Endometrial microvascular endothelial cells (primary cell): ENCODE measurements around the gene FHIT. TPM values are rescaled to one million over a fixed set of nuclear protein-coding genes. Genes with fewer than 3 reads are reported as not detected.
"Not testable (repeated sequence)": the region's sequence is repeated elsewhere in the genome, so short reads cannot be mapped to it uniquely, and the experiment has no call there.

ENCODE experiments used
- in situ Hi-C: cut with HindIII; loops from 2 replicates; pipeline ENCODE4 v1.10.0; 2017; ENCODE audit warnings: low sequenced_read_pairs, low pct_unique_long_range_greater_than_20kb; ENCODE audit errors: inconsistent ontology term
- total RNA-seq: library from RNA; depleted of rRNA; stranded (reverse); fragments of >200 nt; gene quantifications from one replicate; pipeline ENCODE4 v1.2.3, GENCODE V29; 2015; ENCODE audit errors: inconsistent ontology term

Gene FHIT
- total RNA-seq, 1 donor from 2014 or later: 0.19 TPM

DNA sequence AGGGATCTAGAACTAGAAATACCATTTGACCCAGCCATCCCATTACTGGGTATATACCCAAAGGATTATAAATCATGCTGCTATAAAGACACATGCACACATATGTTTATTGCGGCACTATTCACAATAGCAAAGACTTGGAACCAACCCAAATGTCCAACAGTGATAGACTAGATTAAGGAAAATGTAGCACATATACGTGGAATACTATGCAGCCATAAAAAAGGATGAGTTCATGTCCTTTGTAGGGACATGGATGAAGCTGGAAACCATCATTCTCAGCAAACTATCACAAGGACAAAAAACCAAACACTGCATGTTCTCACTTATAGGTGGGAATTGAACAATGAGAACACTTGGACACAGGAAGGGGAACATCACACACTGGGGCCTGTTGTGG, 711.9 kb downstream of the FHIT start:
- in situ Hi-C loops: not testable (repeated sequence)

GRCh38 chr3:60536420-60536819, 714.8 kb downstream of the FHIT start:
- in situ Hi-C loops: no loop called here

DNA sequence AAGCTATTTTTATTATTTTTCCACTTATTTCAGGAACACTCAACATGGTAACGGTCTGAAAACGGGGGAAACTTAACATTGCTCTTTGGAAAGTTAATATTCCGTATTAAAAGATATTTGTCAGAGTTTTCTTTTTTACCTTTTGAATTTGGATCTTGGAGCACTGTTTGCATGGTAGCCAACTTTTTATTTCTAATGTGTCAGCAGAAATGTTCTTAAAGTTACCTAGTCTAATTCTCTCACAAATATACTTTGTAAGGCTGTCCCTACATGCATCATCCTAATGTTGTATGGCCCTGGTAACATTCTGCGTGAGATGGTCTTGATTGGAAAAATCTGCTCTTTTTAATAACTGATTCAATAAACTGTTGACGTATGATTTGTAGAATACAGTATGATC, 719.5 kb downstream of the FHIT start:
- in situ Hi-C loops: no loop called here

DNA sequence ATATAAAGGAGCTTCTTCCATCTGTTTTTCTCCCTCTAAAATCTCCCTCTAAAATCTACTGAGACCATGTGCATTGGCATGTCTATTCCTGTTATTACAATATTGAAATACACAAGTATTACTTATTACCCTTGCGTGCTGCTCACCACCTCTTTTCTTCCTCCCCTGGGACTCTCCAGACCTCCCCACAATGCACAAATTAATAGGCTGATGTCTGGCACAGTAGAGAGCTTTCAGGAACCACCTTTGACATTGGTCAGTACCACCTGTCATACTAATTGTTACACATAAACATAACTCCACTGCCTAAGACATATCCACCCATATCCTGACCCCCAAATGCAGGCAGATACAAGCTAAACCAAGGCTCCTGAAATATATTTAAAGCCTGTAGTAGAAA, 722.6 kb downstream of the FHIT start:
- in situ Hi-C loops: no loop called here

- in situ Hi-C loops: no loop called here
Measured at GRCh38 chr3:60523536-60523935, 727.7 kb downstream of the FHIT start.

DNA sequence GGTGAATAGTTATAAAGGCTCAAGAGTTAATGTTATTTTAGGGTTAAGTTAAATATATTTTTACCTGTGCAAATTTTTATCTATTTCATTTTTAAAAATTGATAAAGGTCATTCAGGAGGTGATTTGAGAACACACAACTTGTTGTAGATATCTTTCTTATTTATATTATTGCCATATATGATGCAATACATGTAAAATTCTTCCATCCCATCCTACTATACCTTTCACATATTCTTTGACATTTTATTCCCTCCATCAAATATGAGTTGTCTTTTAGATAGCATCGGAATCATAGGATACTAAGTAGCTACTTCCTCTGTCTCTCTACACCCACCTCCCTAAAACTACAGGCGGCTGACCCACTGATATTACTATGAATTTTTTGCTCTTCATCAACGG, 734.1 kb downstream of the FHIT start:
- in situ Hi-C loops: no loop called here

- in situ Hi-C loops: no loop called here
Measured at GRCh38 chr3:60514866-60515265, 736.4 kb downstream of the FHIT start.

DNA sequence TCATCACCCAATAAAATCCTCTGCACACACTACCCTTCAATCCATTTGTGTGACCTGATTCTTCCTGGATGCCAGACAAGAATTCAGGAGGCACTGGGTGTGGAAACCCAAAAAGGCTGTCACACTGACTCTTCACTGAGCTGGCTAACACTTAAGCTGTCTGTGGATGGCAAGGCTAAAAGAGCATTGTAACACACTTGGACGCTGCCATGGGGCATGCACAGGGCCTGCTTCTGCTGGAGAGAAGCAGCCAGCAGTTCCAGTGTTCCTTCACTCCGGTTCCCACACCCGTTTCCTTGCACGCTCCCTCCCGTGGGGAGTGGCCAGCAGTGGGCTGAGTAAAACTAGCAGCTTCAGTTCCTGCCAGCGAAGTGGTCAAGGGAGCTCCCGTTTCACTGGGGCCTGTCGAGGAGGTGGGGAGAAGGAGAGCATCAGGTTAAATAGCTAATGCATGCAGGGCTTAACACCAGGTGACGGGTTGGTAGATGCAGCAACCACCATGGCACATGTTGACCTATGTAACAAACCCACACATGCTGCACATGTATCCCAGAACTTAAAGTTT, 737.1 kb downstream of the FHIT start:
- in situ Hi-C loops: no loop called here

- in situ Hi-C loops: no loop called here
Measured at GRCh38 chr3:60513241-60513640, 738.0 kb downstream of the FHIT start.

DNA sequence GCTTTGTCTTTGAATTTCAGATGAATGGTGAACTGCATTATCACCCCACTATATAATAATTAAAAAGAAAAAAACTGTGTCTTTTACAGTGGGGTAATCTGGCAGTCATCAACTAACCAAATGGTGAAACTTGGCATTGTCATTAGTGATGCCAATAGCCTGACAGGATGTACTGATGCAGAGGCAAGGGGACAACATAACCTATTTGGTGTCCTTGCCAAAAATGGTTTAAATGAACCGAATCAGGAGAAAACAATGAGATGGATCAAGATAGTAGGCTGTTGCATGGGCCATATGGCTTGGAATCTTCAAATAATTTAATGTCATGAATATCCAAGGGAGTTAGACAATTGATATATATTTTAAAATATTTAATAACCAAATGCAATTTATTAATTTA, 738.7 kb downstream of the FHIT start:
- in situ Hi-C loops: no loop called here

- in situ Hi-C loops: no loop called here
Measured at GRCh38 chr3:60509471-60509870, 741.8 kb downstream of the FHIT start.

DNA sequence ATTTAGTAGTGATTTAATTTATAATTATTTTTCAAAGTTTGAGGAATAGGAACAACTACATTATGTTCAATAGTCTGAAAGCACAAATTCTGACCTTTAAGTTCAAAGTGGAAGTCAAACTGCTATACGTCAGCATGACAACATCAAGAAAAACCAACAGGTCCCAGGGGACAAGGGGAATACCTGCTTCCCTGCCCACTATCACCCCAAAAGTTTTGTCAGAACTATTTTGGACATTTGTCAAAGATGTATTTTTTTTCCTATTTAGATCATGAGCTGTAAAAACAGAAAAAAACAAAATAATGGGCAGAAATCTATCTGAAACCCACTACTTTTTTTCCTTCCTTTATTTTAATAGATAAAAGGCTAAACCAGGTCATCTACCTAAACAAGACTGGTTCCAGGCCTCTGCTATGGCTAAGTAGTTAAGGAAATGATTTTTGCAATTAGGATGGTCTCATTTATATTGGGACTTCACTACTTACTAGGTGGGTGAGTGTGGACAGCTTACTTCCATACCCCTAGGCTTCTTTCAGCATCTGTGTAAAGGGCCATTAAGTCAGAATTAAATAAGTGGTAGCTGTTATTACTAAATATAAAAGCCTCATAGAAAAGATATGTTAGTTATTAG, 746.3 kb downstream of the FHIT start:
- in situ Hi-C loops: no loop called here

DNA sequence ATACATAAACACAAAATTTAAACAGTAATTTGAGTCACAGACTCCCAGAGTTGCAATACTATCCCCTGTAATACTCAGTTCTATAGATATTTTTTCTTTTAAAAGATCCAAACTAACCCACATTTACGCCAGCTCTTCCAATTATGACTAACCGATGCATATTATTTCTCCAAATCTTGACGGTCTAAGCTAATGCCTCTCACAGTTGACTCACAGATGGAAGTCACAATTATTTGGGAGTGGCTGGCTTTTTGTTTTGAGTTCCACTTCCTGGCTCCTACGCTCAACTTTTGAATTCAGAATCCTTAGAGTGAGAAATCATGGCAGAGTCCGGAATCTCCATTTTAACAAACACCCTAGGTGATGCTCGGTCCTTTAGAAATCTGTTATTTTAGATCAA, 749.9 kb downstream of the FHIT start:
- in situ Hi-C loops: no loop called here

DNA sequence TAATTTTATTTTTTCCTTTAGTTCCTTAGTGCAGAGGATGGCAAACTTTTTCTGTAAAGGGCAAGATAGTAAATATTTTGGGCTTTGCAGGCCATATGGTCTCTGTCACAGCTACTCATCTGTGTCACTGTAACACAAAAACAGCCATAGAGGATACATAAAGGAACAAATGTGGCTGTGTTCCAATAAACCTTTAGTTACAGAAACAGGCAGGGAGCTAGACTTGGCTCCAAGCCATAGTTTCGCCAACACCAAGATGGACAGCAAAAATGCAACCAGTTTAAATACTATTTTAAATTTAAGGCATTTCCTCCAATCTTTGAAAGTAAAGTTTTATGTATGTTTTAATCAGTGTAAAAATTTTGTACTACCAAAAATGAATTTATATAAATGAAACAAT, 753.4 kb downstream of the FHIT start:
- in situ Hi-C loops: no loop called here

DNA sequence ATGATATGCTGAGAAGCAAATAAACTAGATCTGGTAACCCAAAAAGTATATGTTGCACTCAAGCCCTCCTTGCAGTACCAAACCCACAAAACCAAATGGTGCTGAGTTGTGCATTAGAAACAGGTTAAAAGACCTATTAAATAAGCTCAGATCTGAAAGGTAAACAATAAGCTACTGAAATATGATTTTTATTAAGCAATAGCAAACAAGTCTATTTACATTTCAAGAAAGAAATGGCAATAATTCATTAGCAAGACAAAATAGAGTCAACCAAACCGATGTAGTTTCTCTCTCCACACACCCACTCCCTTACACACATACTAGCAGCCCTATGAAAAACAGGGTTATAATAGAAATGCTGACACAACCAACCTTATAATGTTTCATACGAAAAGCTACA, 760.3 kb downstream of the FHIT start:
- in situ Hi-C loops: no loop called here

DNA sequence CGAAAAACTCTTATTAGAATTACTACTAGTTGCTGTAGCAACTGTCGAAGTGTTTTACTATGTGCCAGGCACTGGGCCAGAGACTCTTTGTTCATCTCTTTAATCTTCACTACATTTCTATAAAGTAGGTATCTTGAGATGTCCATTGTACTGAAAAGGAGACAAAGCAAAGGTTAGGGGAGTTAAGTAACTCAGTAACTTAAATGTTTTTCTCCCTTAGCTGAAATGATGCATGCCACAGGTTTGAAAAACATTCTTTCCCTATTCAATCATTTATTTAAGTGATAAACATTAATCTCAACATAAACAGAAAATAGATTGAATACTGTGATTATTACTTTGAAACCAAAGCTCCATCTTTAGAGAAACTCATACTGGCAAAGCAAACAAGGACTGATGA, 776.2 kb downstream of the FHIT start:
- in situ Hi-C loops: no loop called here

DNA sequence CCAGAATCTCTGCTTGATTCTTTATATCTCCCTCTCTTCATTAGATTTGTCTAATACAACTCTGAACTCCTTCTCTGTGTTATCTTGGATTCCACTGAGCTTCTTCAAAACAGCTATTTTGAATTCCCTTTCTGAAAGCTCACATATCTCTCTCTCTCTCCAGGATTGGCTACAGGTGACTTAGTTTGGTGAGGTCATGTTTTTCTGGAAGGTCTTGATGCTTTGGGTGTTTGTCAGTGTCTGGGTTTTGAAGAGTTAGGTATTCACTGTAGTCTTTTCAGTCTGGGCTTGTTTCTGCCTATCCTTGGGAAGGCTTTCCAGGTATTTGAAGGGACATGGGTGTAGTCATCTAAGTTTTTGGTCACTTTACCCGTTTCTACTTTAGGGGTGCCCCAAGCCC, 781.8 kb downstream of the FHIT start:
- in situ Hi-C loops: no loop called here

- in situ Hi-C loops: no loop called here
Measured at GRCh38 chr3:60463685-60464084, 787.6 kb downstream of the FHIT start.

GRCh38 chr3:60461267-60461666, 790.0 kb downstream of the FHIT start:
- in situ Hi-C loops: no loop called here

DNA sequence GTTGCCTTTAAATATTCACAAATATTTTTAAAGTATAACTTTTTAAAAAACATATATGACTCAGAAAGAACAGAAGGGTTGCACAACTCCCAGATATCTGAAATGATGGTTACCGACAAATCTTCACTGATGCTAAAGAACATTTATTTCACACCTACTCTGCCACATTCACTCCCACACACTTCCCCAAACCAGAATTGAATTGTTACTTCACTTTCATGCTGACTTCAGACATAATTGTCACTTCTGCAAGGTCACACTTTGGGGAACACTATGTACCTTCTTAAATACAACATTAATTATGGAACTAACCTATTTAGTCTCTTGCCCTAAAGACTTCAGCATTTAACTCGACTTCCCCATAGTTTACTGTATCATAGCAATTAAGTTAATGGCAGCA, 795.1 kb downstream of the FHIT start:
- in situ Hi-C loops: no loop called here

DNA sequence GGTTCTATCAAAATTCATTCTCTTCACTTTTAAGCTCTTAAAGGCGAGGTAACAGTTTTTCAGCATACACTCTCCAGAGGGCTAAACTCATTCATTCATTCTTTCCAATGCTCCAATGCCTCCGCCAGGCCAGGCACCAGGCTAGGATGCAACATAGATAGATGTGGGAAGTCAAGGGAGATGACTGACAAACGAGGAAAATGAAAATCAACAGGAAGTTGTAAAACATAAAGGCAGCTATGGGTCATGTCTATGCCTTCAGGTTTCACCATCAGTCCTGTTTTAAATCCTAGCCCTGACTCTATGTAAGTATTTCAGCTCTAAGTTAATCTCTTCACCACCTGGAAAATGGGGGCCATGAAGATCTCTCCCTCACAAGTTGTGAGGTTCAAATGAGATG, 797.9 kb downstream of the FHIT start:
- in situ Hi-C loops: no loop called here
